BE2C (cell line): ENCODE results near the gene ARF1.

Experiments
- DNase-seq: peaks from one replicate; pipeline ENCODE4 v3.0.0-alpha.2; 2020
- H3K27me3 ChIP-seq: fragments of 250-450 bp; sonication (Bioruptor Pico); 2 replicates; pipeline ENCODE4 v1.5.1; 2020; ENCODE audit warnings: mild to moderate bottlenecking
- H3K36me3 ChIP-seq: fragments of 250-450 bp; sonication (Bioruptor Pico); 2 replicates; pipeline ENCODE4 v1.5.1; 2020; ENCODE audit warnings: mild to moderate bottlenecking
- H3K4me1 ChIP-seq: fragments of 250-450 bp; sonication (Bioruptor Pico); 2 replicates; pipeline ENCODE4 v1.5.1; 2020
- H3K4me3 ChIP-seq: 2 replicates; pipeline ENCODE4 v1.5.1; 2011; ENCODE audit warnings: low read depth, low read length
- H3K9me3 ChIP-seq: fragments of 250-450 bp; sonication (Bioruptor Pico); 2 replicates; pipeline ENCODE4 v1.5.1; 2020
- CTCF ChIP-seq: IDR thresholded peaks from 2 replicates; pipeline ENCODE4 v1.5.1; 2012; ENCODE audit warnings: mild to moderate bottlenecking, low read depth, low read length

Gene ARF1

GRCh38 chr1:228089519-228090380, 7.2 kb downstream of the ARF1 start:
- H3K4me1 ChIP-seq: peaks cover 6% of the 10 kb centered on the region
- no peak for DNase-seq
- H3K27me3 ChIP-seq: no peaks in the 10 kb centered on the region
- TF ChIP-seq CTCF: no peak
- no peak overlapping the region for H3K4me3 ChIP-seq
- peaks cover 11% of the 10 kb centered on the region for H3K9me3 ChIP-seq
- peaks cover 68% of the 10 kb centered on the region for H3K36me3 ChIP-seq

DNA sequence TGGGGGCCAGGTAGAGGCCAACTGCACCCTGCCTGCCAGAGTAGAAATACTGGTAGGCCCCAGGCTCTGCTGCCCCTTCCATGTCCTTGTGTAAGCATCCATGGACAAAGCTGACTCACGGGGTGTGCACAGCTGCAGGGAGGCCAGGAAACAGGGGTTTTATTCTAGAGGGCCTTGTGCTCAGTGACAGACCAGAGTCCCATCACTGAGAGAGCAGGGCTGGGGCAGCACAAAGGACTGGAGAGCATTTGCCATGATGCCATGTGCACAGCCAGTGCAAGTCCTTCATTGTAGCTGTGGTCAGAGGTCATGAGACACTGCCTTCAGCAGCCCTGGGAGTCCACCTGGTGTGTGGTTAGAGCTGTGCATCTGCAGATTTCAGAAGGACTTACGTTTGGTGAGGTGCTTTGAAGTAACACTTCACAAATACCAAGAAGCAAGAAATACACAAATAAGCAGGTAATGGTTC, 8.1 kb downstream of the ARF1 start:
- no peak overlapping the region for H3K4me3 ChIP-seq
- no peak for TF ChIP-seq CTCF
- no peaks in the 10 kb centered on the region for H3K27me3 ChIP-seq
- H3K36me3 ChIP-seq: peaks cover 63% of the 10 kb centered on the region
- H3K4me1 ChIP-seq: no peaks in the 10 kb centered on the region
- DNase-seq: no peak
- peaks cover 13% of the 10 kb centered on the region for H3K9me3 ChIP-seq

DNA sequence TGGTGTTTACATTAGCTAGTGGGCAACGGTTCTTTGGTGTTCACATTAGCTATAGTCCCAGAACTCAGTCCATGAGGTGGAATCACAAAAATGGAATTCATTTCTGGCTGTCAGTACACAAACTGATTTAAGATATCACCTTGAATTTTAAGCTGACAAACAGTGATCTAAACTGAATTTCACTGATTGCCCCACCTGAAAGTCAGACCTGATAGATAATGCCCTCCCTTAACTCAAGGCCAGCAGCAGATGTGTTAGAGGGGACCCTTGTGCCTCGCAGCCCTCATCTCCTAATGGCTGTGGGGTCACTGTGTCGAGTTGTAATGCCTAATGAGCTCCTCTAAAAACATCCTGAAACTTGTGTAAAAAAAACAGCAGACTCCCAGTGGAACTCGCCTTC, 8.6 kb downstream of the ARF1 start:
- TF ChIP-seq CTCF: no peak
- no peak for DNase-seq
- H3K9me3 ChIP-seq: peaks cover 13% of the 10 kb centered on the region
- peaks cover 63% of the 10 kb centered on the region for H3K36me3 ChIP-seq
- no peaks in the 10 kb centered on the region for H3K27me3 ChIP-seq
- H3K4me3 ChIP-seq: no peak overlapping the region
- no peaks in the 10 kb centered on the region for H3K4me1 ChIP-seq

DNA sequence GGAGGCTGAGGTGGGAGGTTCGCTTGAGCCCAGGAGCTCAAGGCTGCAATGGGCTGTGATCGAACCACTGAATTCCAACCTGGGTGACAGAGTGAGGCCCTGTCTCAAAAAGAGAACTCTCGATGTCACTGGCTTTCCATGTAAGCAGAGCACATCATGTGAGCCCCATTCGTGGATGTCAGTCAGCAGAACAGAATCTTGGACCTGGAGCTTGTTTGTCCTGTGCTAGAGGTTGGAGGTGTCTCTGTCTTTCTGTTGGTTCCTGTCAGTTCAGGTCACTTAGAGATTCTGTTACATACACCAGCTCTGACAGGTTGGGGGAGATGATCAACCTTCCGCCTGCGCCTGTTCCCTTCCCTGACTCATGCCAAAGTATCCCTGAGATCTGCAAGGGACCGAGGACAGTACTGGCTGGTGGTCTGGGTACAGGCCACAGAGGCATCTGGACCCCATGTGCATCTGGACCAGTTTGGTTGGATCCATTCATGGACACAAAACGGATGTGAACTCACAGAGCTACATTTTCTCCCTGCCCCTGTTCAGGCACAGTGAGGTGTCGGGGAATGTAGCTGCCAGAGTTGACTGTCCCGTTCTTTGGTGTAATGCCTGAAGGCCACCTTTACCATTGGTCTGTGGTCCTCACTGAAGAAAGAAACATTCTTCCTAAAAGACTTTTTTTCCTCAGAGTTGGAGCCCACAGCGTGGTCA, 10.0 kb downstream of the ARF1 start:
- H3K9me3 ChIP-seq: peaks cover 13% of the 10 kb centered on the region
- no peaks in the 10 kb centered on the region for H3K27me3 ChIP-seq
- no peak overlapping the region for H3K4me3 ChIP-seq
- TF ChIP-seq CTCF: no peak
- no peaks in the 10 kb centered on the region for H3K4me1 ChIP-seq
- no peak for DNase-seq
- H3K36me3 ChIP-seq: peaks cover 75% of the 10 kb centered on the region

- Histone ChIP-seq H3K36me3 (peaks cover 76% of the 10 kb centered on the region), H3K9me3 (peaks cover 13% of the 10 kb centered on the region), H3K27me3 (no peaks in the 10 kb centered on the region), H3K4me3 (no peak overlapping the region), H3K4me1 (no peaks in the 10 kb centered on the region)
- no peak for TF ChIP-seq CTCF
- no peak for DNase-seq
Observed at GRCh38 chr1:228093050-228093906, 10.8 kb downstream of the ARF1 start.
